ENCODE measurements around the gene IFT57. TPM values are rescaled to one million over a fixed set of nuclear protein-coding genes. Genes with fewer than 3 reads are reported as not detected.
A peak's percentile ranks its signal among the peaks of the same experiment; 100 is the strongest.

The IFT57 gene
- total RNA-seq, 6 experiments from 2014 or later = 2.4 to 6.2 (median 4.5) TPM

GRCh38 chr3:108125550-108126071 lies 96.6 kb downstream of the IFT57 start:
- ATAC-seq = peak; percentile 31 to 58 (median 42)
- H3K9me3 ChIP-seq = no peaks in the 10 kb centered on the region
- 36% methylated on average over 4 of the region's 6 CpGs for WGBS (ENCODE audit: insufficient coverage, low coverage, low lambda C conversion rate, missing lambda C conversion rate)
- no peak overlapping the region for H3K4me3 ChIP-seq
- no peaks in the 10 kb centered on the region for H3K4me1 ChIP-seq
- peak overlapping the region in 1 of 3 donors; percentile 18 for H3K27ac ChIP-seq
- intact Hi-C loops (cut with DNase I) = no loop called here
- H3K27me3 ChIP-seq = no peaks in the 10 kb centered on the region
- TF ChIP-seq, protein P1, sequence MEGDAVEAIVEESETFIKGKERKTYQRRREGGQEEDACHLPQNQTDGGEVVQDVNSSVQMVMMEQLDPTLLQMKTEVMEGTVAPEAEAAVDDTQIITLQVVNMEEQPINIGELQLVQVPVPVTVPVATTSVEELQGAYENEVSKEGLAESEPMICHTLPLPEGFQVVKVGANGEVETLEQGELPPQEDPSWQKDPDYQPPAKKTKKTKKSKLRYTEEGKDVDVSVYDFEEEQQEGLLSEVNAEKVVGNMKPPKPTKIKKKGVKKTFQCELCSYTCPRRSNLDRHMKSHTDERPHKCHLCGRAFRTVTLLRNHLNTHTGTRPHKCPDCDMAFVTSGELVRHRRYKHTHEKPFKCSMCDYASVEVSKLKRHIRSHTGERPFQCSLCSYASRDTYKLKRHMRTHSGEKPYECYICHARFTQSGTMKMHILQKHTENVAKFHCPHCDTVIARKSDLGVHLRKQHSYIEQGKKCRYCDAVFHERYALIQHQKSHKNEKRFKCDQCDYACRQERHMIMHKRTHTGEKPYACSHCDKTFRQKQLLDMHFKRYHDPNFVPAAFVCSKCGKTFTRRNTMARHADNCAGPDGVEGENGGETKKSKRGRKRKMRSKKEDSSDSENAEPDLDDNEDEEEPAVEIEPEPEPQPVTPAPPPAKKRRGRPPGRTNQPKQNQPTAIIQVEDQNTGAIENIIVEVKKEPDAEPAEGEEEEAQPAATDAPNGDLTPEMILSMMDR (IDR thresholded peaks at IDR 0.05) = no peak
- TF ChIP-seq POLR2A (IDR thresholded peaks at IDR 0.05) = no peak
- no peaks in the 10 kb centered on the region for H3K36me3 ChIP-seq
- no peak for DNase-seq

- Histone ChIP-seq H3K9me3 (no peaks in the 10 kb centered on the region), H3K4me3 (no peak overlapping the region), H3K36me3 (no peaks in the 10 kb centered on the region), H3K27ac (peak overlapping the region in 1 of 3 donors; percentile 18), H3K27me3 (no peaks in the 10 kb centered on the region), H3K4me1 (no peaks in the 10 kb centered on the region)
- ATAC-seq = no peak
- no peak for DNase-seq
- intact Hi-C loops (cut with DNase I) = no loop called here
- no peak for TF ChIP-seq POLR2A (IDR thresholded peaks at IDR 0.05)
- TF ChIP-seq, protein P1 (IDR thresholded peaks at IDR 0.05) = no peak
- WGBS (ENCODE audit: insufficient coverage, low coverage, low lambda C conversion rate, missing lambda C conversion rate) = 60% methylated on average over 4 of the region's 4 CpGs
These were observed 97.1 kb downstream of the IFT57 start for GRCh38 chr3:108125153-108125543.

GRCh38 chr3:108124337-108125152 lies 97.7 kb downstream of the IFT57 start:
- no peaks in the 10 kb centered on the region for H3K27me3 ChIP-seq
- intact Hi-C loops (cut with DNase I) = no loop called here
- no peak for DNase-seq
- TF ChIP-seq, protein P1 (IDR thresholded peaks at IDR 0.05) = no peak
- TF ChIP-seq POLR2A (IDR thresholded peaks at IDR 0.05) = no peak
- no peaks in the 10 kb centered on the region for H3K9me3 ChIP-seq
- H3K4me3 ChIP-seq = no peak overlapping the region
- peak in 3 of 4 donors; percentile 38 to 62 (median 54) for ATAC-seq
- WGBS (ENCODE audit: insufficient coverage, low coverage, low lambda C conversion rate, missing lambda C conversion rate) = 53% methylated on average over 9 of the region's 10 CpGs
- no peaks in the 10 kb centered on the region for H3K4me1 ChIP-seq
- H3K36me3 ChIP-seq = no peaks in the 10 kb centered on the region
- H3K27ac ChIP-seq = peak overlapping the region in 1 of 3 donors; percentile 18

DNA sequence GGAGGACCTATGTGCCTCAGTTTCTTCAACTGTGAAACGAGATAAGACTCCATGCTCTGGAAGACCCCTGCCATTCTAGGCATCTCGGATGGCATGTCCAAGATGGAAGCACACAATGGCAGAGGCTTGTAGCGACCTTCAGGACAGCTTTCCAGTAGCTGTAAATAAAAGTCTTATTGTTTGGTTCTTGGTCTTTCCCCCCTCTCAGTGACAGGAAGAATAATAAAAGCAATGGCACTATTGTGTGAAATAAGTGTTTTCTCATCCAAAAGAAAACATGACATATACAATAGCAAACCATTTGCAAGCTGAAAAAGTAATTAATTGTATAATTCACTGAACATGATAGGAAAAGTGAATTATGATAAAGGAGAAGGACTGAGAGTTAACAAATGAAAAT lies 98.9 kb downstream of the IFT57 start:
- DNase-seq (no peak), ATAC-seq (no peak)
- Histone ChIP-seq H3K4me1 (no peaks in the 10 kb centered on the region), H3K27me3 (no peaks in the 10 kb centered on the region), H3K4me3 (no peak overlapping the region), H3K9me3 (no peaks in the 10 kb centered on the region), H3K27ac (no peak overlapping the region), H3K36me3 (no peaks in the 10 kb centered on the region)
- TF ChIP-seq, protein P1 (IDR thresholded peaks at IDR 0.05) = no peak
- TF ChIP-seq POLR2A (IDR thresholded peaks at IDR 0.05) = no peak
- intact Hi-C loops (cut with DNase I) = no loop called here
- WGBS (ENCODE audit: insufficient coverage, low coverage, low lambda C conversion rate, missing lambda C conversion rate) = 62% methylated on average over 3 of the region's 3 CpGs

All from right lobe of liver (tissue), 6 donors.